Uterus (tissue), 4 donors: ENCODE data around the gene RMND5A. TPM values are rescaled to one million over a fixed set of nuclear protein-coding genes. Genes with fewer than 3 reads are reported as not detected.

ENCODE experiments used
- DNase-seq, 2 donors: peaks; one replicate each; pipeline ENCODE4 v3.0.0-alpha.2; 2019 to 2020
- H3K27ac ChIP-seq, 2 donors: fragments of 200-600 bp; sonication (generic); 1 replicate in 1 of 2; 2 replicates in 1 of 2; pipeline ENCODE4 v1.5.1; 2016 to 2018
- H3K27me3 ChIP-seq, 2 donors: fragments of 200-600 bp; sonication (generic); one replicate each; pipeline ENCODE4 v1.5.1; 2018 to 2019; ENCODE audit warnings: control low read depth in 1 of 2
- H3K36me3 ChIP-seq, 2 donors: fragments of 200-600 bp; sonication (generic); one replicate each; pipeline ENCODE4 v1.5.1; 2019; ENCODE audit warnings: control low read depth in 1 of 2
- H3K4me1 ChIP-seq, 2 donors: fragments of 200-600 bp; sonication (generic); one replicate each; pipeline ENCODE4 v1.5.1; 2018 to 2019; ENCODE audit warnings: control low read depth in 1 of 2
- H3K4me3 ChIP-seq, 2 donors: fragments of 200-600 bp; sonication (generic); 1 replicate in 1 of 2; 2 replicates in 1 of 2; pipeline ENCODE4 v1.5.1; 2018 to 2019; ENCODE audit warnings: mild to moderate bottlenecking in 1 of 2
- H3K9me3 ChIP-seq, 2 donors: fragments of 200-600 bp; sonication (generic); one replicate each; pipeline ENCODE4 v1.5.1; 2019; ENCODE audit warnings: control low read depth in 1 of 2
- POLR2A ChIP-seq, 2 donors: fragments of 450-650 bp; IDR thresholded peaks; one replicate each; pipeline ENCODE4 v1.6.1; 2016; ENCODE audit warnings: antibody characterized with exemption in 2 of 2, mild to moderate bottlenecking in 1 of 2, moderate library complexity in 1 of 2
- intact Hi-C: fragments of 100-400 bp; cut with DNase I; formaldehyde crosslinking; loops from one replicate; pipeline ENCODE4 v1.15.1; 2023; ENCODE audit warnings: low total_unique reads
- total RNA-seq, 4 donors: library from RNA; depleted of rRNA in 3 of 4; stranded (reverse); fragments of >200 nt in 3 of 4; gene quantifications; one replicate each; pipeline versions ENCODE4 v1.1.0 to v1.2.4, GENCODE V29; 2014 to 2023
- TF ChIP-seq, protein P1 (sequence below), 4 experiments: fragments of 200-600 bp in 2 of 4; fragments of 450-650 bp in 2 of 4; sonication (generic) in 2 of 4; IDR thresholded peaks; one replicate each; pipeline ENCODE4 v1.5.1; 2016 to 2019; ENCODE audit warnings: antibody characterized with exemption in 4 of 4, mild to moderate bottlenecking in 2 of 4, moderate library complexity in 1 of 4
- donor health status: DM: yes; HTN: yes; CAD: no.

RMND5A gene
- total RNA-seq, 4 donors from 2014 or later = 33.6 to 71.5 (median 38.0) TPM

DNA sequence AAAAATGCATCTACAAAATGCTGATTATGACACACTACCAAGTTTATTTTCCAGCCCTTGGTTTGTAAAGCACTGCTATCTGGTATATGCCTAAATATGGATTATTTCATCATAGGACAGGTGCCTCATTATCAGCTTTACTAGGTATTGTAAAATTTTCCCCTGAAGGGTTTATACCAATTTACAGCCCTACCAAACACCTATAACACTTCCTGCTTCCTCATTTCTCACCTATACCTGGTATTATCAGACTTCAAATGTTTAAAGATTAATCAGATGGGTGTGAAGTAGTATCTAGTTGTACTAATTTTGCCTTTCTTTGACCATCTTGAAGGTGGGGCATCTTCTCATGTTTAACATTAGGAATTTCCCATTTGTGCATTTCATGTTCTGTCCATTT is 26.8 kb downstream of the RMND5A start:
- no peaks in the 10 kb centered on the region for H3K27me3 ChIP-seq
- intact Hi-C loops = no loop called here
- H3K27ac ChIP-seq = no peak overlapping the region
- no peak for TF ChIP-seq POLR2A (IDR thresholded peaks at IDR 0.05)
- TF ChIP-seq, protein P1, sequence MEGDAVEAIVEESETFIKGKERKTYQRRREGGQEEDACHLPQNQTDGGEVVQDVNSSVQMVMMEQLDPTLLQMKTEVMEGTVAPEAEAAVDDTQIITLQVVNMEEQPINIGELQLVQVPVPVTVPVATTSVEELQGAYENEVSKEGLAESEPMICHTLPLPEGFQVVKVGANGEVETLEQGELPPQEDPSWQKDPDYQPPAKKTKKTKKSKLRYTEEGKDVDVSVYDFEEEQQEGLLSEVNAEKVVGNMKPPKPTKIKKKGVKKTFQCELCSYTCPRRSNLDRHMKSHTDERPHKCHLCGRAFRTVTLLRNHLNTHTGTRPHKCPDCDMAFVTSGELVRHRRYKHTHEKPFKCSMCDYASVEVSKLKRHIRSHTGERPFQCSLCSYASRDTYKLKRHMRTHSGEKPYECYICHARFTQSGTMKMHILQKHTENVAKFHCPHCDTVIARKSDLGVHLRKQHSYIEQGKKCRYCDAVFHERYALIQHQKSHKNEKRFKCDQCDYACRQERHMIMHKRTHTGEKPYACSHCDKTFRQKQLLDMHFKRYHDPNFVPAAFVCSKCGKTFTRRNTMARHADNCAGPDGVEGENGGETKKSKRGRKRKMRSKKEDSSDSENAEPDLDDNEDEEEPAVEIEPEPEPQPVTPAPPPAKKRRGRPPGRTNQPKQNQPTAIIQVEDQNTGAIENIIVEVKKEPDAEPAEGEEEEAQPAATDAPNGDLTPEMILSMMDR (IDR thresholded peaks at IDR 0.05) = no peak
- DNase-seq = no peak
- peaks cover 0 to 5% of the 10 kb centered on the region in 2 donors for H3K9me3 ChIP-seq
- H3K4me1 ChIP-seq = no peaks in the 10 kb centered on the region
- no peaks in the 10 kb centered on the region for H3K36me3 ChIP-seq
- no peak overlapping the region for H3K4me3 ChIP-seq

DNA sequence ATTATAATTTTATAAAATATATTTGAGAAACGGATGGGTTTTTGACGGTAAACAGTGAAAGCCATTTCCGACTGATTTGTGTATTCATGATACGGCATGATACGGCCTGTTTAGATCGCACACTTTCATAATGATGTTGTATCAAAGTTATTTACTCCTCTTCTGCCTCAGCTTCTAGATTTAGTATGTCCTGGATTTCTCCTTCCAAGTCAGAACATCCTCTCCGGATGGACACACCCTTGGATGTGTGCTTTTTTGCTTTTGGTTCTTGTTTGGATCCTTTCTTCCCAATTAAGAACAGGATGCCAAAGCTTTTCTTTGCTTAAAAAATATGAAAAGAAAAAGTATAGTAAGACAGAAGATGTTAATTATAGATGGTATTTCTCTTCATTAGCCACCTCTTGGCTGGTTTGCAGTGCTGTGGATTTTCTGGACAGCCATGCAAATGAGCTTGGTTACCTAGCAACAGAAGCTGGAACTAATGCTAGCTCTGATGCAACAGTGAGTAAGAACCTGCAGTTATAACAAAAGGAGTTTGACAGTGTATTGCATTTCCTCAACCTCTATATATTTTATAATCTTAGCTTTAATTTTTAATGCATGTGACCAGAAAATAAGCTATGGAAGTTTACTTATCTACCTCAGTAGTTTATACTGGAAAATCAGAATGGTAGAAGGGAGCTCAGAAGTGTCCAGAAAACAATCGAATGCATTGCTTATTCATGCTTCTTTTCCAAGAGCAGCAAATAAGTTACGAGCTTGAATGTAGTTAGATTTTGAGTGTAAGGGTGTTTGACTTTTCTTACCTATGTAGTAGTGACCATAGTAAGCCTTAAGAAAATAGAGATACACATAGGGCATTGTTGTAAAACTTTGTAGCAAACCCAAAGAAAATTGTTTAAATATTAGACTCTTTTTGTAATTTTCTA is 27.9 kb downstream of the RMND5A start:
- Histone ChIP-seq H3K9me3 (peaks cover 0 to 5% of the 10 kb centered on the region in 2 donors), H3K4me3 (no peak overlapping the region), H3K36me3 (no peaks in the 10 kb centered on the region), H3K4me1 (no peaks in the 10 kb centered on the region), H3K27me3 (no peaks in the 10 kb centered on the region), H3K27ac (no peak overlapping the region)
- DNase-seq = peak in 1 of 2 donors; percentile 27
- TF ChIP-seq, protein P1 (IDR thresholded peaks at IDR 0.05) = no peak
- TF ChIP-seq POLR2A (IDR thresholded peaks at IDR 0.05) = no peak
- intact Hi-C loops = no loop called here

DNA sequence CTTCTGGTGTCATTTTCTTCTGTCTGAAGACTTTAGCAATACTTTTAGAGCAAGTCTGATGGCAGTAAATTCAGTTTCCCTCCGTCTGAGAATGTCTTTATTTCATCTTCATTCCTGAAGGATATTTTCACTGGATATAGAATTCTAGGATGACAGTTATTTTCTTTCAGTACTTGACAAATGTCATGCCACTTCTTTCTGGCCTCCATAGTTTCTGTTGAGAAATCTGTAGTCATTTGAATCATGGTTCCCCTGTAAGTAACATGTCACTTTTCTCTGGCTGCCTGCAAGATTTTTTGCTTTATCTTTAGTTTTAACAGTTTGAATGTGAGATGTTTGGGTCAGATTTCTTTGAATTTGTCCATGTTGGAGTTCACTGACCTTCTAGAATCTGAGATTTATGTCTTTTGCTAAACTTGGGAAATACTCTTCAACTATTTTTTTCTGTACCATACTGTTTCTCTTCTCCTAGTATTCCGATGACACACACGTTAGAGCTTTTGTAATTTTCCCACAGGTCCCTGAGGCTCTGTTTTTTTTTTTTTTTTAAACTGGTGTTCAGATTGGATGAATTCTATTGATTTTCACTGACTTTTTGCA is 30.2 kb downstream of the RMND5A start:
- Histone ChIP-seq H3K4me3 (no peak overlapping the region), H3K27ac (no peak overlapping the region), H3K4me1 (no peaks in the 10 kb centered on the region), H3K27me3 (no peaks in the 10 kb centered on the region), H3K9me3 (peaks cover 0 to 5% of the 10 kb centered on the region in 2 donors), H3K36me3 (no peaks in the 10 kb centered on the region)
- DNase-seq = no peak
- intact Hi-C loops = no loop called here
- no peak for TF ChIP-seq POLR2A (IDR thresholded peaks at IDR 0.05)
- TF ChIP-seq, protein P1 (IDR thresholded peaks at IDR 0.05) = no peak

DNA sequence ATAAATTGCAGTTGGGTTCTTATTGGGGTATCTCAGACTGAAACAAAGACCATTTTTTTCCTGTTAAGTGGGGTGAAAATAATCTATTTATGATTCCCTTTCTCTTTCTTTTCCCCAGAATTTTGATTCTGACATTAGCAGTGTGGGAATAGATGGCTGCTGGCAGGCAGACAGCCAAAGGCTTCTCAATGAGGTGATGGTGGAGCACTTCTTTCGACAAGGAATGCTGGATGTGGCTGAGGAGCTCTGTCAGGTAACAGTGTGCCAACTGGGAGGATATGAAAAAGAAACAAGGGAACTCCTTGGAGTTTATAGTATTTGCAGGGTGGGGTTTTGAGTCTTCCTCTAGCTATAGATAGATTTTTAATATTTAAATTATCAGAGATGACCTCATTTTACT is 31.7 kb downstream of the RMND5A start:
- Histone ChIP-seq H3K27ac (no peak overlapping the region), H3K4me3 (no peak overlapping the region), H3K36me3 (no peaks in the 10 kb centered on the region), H3K27me3 (no peaks in the 10 kb centered on the region), H3K9me3 (peaks cover 0 to 5% of the 10 kb centered on the region in 2 donors), H3K4me1 (no peaks in the 10 kb centered on the region)
- DNase-seq = no peak
- intact Hi-C loops = no loop called here
- TF ChIP-seq, protein P1 (IDR thresholded peaks at IDR 0.05) = no peak
- TF ChIP-seq POLR2A (IDR thresholded peaks at IDR 0.05) = no peak

DNA sequence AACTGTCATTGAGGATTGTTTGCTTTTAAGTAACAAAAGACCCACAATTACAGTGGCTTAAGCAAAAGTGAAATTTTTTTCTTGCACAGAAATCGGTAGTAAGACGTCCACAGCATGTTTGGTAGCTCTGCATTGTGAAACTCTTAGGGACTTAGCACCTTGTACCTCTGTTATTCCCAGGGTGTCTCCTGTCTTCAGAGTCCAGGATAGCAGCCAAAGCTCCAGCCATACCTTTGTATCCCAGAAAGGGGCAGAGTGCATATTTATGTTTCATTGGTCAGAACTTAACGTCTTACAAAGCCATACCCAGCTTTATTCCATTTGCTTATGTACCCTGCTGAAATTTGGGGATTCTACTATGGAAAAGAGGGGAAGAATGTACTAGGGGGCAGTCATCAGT is 32.8 kb downstream of the RMND5A start:
- intact Hi-C loops = no loop called here
- Histone ChIP-seq H3K27ac (no peak overlapping the region), H3K36me3 (no peaks in the 10 kb centered on the region), H3K4me3 (no peak overlapping the region), H3K4me1 (no peaks in the 10 kb centered on the region), H3K27me3 (no peaks in the 10 kb centered on the region), H3K9me3 (peaks cover 0 to 5% of the 10 kb centered on the region in 2 donors)
- TF ChIP-seq, protein P1 (IDR thresholded peaks at IDR 0.05) = no peak
- TF ChIP-seq POLR2A (IDR thresholded peaks at IDR 0.05) = no peak
- no peak for DNase-seq
